Measurements from ENCODE around the gene AIMP2.
"Not testable (repeated sequence)": the region's sequence is repeated elsewhere in the genome, so short reads cannot be mapped to it uniquely, and the experiment has no call there.

The AIMP2 gene

GRCh38 chr7:6026820-6027311 is 17.8 kb downstream of the AIMP2 start:
- no peak for DNase-seq

GRCh38 chr7:6027806-6028365 is 18.8 kb downstream of the AIMP2 start:
- no peak for DNase-seq

GRCh38 chr7:6028563-6028962 is 19.5 kb downstream of the AIMP2 start:
- DNase-seq = no peak

GRCh38 chr7:6030988-6031387 is 21.9 kb downstream of the AIMP2 start, which contains the start of gene ANKRD61:
Gene ANKRD61 (plus strand): TSS chr7:6031376. CDS start chr7:6031376, 0 bp downstream.
- no peak for DNase-seq

- no peak for DNase-seq
Measured at GRCh38 chr7:6031567-6031966, 22.5 kb downstream of the AIMP2 start.

GRCh38 chr7:6032167-6032566 is 23.1 kb downstream of the AIMP2 start:
- DNase-seq = no peak

GRCh38 chr7:6032641-6033040 is 23.6 kb downstream of the AIMP2 start:
- no peak for DNase-seq

GRCh38 chr7:6035165-6035564 is 26.1 kb downstream of the AIMP2 start:
- no peak for DNase-seq

GRCh38 chr7:6035686-6036085 is 26.6 kb downstream of the AIMP2 start:
- no peak for DNase-seq

- DNase-seq = no peak
Measured at GRCh38 chr7:6049780-6050179, 40.7 kb downstream of the AIMP2 start.

GRCh38 chr7:6051185-6051584 is 42.1 kb downstream of the AIMP2 start:
- not testable (repeated sequence) for DNase-seq

GRCh38 chr7:6056616-6057015 is 47.5 kb downstream of the AIMP2 start:
- DNase-seq = peak; percentile 15

GRCh38 chr7:6057316-6058129 is 48.5 kb downstream of the AIMP2 start:
- no peak for DNase-seq

- DNase-seq = not testable (repeated sequence)
Measured at GRCh38 chr7:6059941-6060340, 50.9 kb downstream of the AIMP2 start.

- no peak for DNase-seq
Measured at GRCh38 chr7:6071406-6071805, 62.3 kb downstream of the AIMP2 start.
